22Rv1 (cell line): ENCODE results near the gene ARHGAP33.

Source experiments
- CTCF ChIP-seq: fragments of 450-650 bp; IDR thresholded peaks from 2 replicates; pipeline ENCODE4 v1.5.1; 2017; ENCODE audit warnings: mild to moderate bottlenecking
- ZFX ChIP-seq: fragments of 450-650 bp; IDR thresholded peaks from 2 replicates; pipeline ENCODE4 v1.6.1; 2017; ENCODE audit warnings: antibody characterized with exemption, borderline replicate concordance

- TF ChIP-seq CTCF (no peak), ZFX (no peak)
Measured at GRCh38 chr19:35740108-35740422, 35.3 kb upstream of the ARHGAP33 start.
